SK-N-SH treated with all-trans-retinoic acid at 6 μM for 48 hours (cell line): ENCODE results near the gene TASP1.

ENCODE experiments used
- CREB5 ChIP-seq: fragments of 250-450 bp; sonication (Bioruptor Pico); IDR thresholded peaks from 2 replicates; pipeline ENCODE4 v1.5.1; 2020; ENCODE audit warnings: low read depth, mild to moderate bottlenecking, moderate library complexity
- GLIS3 ChIP-seq: fragments of 250-450 bp; sonication (Bioruptor Pico); IDR thresholded peaks from 2 replicates; pipeline ENCODE4 v1.5.0; 2020; ENCODE audit warnings: mild to moderate bottlenecking, moderate library complexity
- PATZ1 ChIP-seq: fragments of 250-450 bp; sonication (Bioruptor Pico); IDR thresholded peaks from 2 replicates; pipeline ENCODE4 v1.8.0; 2020; ENCODE audit warnings: mild to moderate bottlenecking, moderate library complexity, borderline replicate concordance
- ZFP3 ChIP-seq: fragments of 250-450 bp; sonication (Bioruptor Pico); IDR thresholded peaks from 2 replicates; pipeline ENCODE4 v1.5.0; 2020; ENCODE audit warnings: mild to moderate bottlenecking, moderate library complexity

DNA sequence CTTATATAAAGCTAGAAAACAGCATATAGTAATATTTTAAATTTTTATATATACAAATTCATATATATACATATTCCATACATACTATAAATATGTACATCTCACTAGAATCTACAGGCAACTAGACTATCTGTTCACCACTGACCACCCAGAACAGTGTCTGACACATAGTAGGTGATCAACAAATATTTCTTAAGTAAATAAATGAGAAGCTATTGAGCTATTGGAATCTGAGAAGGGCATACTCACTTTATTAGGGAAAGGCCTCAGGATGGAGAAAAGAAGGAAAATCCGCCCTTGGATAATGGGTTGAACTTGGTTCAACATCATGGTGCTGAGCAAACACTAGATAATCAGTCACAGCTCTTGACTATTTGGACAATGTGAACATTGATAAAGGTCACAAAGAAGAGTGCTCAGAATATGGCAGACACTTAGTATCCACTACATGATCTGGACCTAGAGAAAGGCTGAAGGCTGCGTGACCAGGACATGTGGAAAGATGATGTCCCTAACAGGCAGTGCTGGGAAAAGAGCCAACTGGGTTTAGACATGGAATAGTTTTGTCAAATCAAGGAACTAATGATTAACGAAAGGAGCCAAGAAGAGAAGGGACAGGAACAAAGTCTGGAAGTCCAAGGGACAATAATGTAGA, 186.1 kb downstream of the TASP1 start:
- TF ChIP-seq ZFP3 (CRISPR knock-in tag) (no peak), PATZ1 (no peak), CREB5 (CRISPR knock-in tag) (no peak), GLIS3 (CRISPR knock-in tag) (no peak)
